Measurements from ENCODE around the gene TRPM3.

Gene TRPM3

DNA sequence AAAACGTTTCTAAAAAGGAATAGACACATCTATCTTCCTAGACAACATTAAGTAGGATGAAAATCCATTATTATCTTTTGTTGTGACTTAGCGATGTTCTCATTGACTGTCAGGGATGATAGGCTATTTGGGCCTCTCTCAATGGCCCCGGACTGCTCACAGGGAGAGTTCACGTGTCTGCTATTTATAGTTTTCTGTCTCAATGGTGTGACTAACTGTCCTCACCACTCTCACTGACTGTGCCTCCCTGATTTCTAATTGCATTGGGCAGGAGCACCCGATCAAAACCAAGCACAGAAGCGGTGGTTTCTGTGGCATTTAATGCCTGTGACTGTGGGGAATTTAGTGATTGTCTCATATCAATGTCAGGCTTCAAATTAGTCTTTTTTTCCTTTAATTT is 420.3 kb downstream of the TRPM3 start:
- in situ Hi-C loops (cut with MboI; ENCODE audit: low pct_unique_long_range_greater_than_20kb, low sequenced_read_pairs, unreplicated experiment): no loop called here
- no peak for DNase-seq (ENCODE audit: low spot score)
- TF ChIP-seq, protein P1, sequence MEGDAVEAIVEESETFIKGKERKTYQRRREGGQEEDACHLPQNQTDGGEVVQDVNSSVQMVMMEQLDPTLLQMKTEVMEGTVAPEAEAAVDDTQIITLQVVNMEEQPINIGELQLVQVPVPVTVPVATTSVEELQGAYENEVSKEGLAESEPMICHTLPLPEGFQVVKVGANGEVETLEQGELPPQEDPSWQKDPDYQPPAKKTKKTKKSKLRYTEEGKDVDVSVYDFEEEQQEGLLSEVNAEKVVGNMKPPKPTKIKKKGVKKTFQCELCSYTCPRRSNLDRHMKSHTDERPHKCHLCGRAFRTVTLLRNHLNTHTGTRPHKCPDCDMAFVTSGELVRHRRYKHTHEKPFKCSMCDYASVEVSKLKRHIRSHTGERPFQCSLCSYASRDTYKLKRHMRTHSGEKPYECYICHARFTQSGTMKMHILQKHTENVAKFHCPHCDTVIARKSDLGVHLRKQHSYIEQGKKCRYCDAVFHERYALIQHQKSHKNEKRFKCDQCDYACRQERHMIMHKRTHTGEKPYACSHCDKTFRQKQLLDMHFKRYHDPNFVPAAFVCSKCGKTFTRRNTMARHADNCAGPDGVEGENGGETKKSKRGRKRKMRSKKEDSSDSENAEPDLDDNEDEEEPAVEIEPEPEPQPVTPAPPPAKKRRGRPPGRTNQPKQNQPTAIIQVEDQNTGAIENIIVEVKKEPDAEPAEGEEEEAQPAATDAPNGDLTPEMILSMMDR (IDR thresholded peaks at IDR 0.05; ENCODE audit: extremely low read depth, insufficient read depth, missing control alignments): no peak

DNA sequence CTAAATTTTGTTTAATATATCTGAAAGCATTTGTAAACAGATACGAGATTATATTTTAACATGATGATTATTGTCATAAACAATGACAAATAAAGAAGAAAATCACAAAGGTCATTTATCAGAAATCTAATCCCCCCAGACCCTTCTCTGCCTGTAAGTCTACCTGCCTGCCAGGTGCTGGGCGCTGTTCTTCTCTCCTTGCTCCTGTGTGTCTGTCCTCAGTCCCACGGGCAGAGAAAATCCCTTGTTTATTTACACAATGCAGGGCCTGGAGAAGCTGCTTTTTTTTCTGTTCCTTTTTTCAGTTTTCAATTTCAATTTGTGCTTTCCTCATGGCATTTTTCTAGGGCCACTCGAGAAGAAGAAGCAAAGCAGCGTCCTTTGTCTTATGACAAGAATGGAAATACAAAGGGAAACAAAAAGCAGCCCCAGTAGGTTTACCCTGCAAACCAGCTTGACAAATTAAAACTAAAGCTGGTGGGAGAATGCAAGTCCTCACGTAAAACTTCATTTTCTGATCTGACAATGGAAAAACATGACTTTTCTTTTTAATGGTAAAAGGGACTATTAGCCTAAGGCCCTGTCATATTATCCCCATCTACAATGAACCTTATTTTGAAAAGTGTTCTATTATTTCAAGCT is 424.6 kb downstream of the TRPM3 start:
- TF ChIP-seq, protein P1 (IDR thresholded peaks at IDR 0.05; ENCODE audit: extremely low read depth, insufficient read depth, missing control alignments): no peak
- in situ Hi-C loops (cut with MboI; ENCODE audit: low pct_unique_long_range_greater_than_20kb, low sequenced_read_pairs, unreplicated experiment): no loop called here
- DNase-seq (ENCODE audit: low spot score): no peak

DNA sequence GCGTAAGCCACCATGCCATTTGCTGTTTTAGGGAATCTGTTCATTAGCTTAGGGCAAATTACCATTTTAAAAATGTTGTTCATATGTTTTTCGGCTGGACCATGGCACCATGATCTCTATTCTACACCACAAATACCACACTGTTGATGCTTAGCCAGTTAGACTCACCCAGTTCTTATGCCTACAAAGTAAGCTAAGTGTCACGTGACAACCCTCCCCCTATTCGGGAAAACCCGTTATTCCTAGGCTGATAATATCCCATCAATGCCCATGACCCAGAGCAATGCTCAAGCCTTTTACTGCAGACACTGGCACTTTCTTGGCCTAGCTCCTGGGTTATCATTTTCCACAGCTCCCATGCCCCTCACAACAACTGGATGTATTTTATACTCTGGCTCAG is 426.7 kb downstream of the TRPM3 start:
- TF ChIP-seq, protein P1 (IDR thresholded peaks at IDR 0.05; ENCODE audit: extremely low read depth, insufficient read depth, missing control alignments): no peak
- in situ Hi-C loops (cut with MboI; ENCODE audit: low pct_unique_long_range_greater_than_20kb, low sequenced_read_pairs, unreplicated experiment): no loop called here
- DNase-seq (ENCODE audit: low spot score): no peak

DNA sequence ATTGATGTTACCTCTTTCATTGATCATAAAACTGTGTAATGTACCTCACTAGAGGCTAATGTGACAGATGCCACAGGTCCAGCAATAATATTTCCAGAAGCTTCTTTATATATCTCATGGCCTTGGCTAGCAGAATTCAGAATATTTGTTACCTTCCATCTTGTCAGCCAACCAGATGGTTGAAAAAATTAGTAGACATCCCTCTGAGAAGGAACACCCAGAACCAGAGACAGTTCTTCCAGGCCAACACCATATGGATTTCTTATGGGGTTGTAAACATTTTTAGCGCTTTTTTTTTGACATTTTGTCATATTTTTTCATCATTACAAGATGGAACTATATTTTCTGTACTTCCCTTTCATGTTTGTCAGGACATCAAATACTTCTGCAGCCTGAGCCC is 428.2 kb downstream of the TRPM3 start:
- in situ Hi-C loops (cut with MboI; ENCODE audit: low pct_unique_long_range_greater_than_20kb, low sequenced_read_pairs, unreplicated experiment): no loop called here
- DNase-seq (ENCODE audit: low spot score): no peak

DNA sequence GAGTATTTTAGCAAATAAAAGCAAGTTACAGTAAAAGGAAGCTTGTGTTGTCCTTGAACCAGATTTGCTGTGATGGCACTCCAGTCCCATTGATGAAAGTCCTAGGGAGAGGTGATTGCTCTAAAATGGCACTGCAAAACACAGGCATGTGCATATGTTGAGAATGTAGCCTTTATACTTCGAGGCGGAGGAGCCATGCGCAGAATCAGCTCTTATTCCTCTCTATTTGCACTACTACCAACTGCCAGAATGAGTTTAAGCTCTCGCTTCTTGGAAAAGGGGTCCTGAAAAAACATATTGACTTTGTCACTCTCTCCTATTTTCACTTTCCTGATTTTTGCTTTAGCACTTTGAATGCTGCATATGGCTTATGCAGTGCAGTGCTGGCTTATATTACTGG is 429.0 kb downstream of the TRPM3 start:
- DNase-seq (ENCODE audit: low spot score): no peak
- in situ Hi-C loops (cut with MboI; ENCODE audit: low pct_unique_long_range_greater_than_20kb, low sequenced_read_pairs, unreplicated experiment): no loop called here
- TF ChIP-seq, protein P1 (IDR thresholded peaks at IDR 0.05; ENCODE audit: extremely low read depth, insufficient read depth, missing control alignments): no peak

More for the DNA sequence above, 428.2 kb downstream of the TRPM3 start:
- TF ChIP-seq, protein P1 (IDR thresholded peaks at IDR 0.05; ENCODE audit: extremely low read depth, insufficient read depth, missing control alignments): no peak

DNA sequence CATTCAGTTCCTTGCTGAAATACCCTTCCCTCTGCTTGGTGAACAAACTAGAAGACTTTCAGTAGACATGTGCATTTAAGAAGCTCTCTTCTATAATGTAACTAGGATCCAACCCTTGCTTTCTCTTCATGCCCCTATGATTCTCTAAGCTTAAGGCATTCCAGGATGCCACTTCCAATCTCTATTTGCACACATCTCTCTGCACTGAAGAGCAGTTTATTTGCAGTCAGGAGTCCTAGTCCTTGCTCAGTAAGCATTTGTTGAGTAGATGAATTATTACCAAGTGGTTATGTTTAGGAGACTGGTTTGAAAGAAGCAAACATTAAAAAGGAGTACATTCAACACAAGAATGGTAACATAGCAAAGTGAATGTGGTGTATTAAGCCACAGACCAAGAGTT is 432.7 kb downstream of the TRPM3 start:
- in situ Hi-C loops (cut with MboI; ENCODE audit: low pct_unique_long_range_greater_than_20kb, low sequenced_read_pairs, unreplicated experiment): no loop called here
- TF ChIP-seq, protein P1 (IDR thresholded peaks at IDR 0.05; ENCODE audit: extremely low read depth, insufficient read depth, missing control alignments): no peak
- no peak for DNase-seq (ENCODE audit: low spot score)
